Measurements from ENCODE around the gene KRTAP10-6.

- TF ChIP-seq, protein P1, sequence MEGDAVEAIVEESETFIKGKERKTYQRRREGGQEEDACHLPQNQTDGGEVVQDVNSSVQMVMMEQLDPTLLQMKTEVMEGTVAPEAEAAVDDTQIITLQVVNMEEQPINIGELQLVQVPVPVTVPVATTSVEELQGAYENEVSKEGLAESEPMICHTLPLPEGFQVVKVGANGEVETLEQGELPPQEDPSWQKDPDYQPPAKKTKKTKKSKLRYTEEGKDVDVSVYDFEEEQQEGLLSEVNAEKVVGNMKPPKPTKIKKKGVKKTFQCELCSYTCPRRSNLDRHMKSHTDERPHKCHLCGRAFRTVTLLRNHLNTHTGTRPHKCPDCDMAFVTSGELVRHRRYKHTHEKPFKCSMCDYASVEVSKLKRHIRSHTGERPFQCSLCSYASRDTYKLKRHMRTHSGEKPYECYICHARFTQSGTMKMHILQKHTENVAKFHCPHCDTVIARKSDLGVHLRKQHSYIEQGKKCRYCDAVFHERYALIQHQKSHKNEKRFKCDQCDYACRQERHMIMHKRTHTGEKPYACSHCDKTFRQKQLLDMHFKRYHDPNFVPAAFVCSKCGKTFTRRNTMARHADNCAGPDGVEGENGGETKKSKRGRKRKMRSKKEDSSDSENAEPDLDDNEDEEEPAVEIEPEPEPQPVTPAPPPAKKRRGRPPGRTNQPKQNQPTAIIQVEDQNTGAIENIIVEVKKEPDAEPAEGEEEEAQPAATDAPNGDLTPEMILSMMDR (IDR thresholded peaks at IDR 0.05 in 8 of 11, conservative IDR thresholded peaks at IDR 0.05 in 3 of 11): no peak
- no peak for TF ChIP-seq POLR2A (IDR thresholded peaks at IDR 0.05)
- no peak for TF ChIP-seq POLR2AphosphoS5 (IDR thresholded peaks at IDR 0.05)
These were observed 27.3 kb downstream of the KRTAP10-6 start for GRCh38 chr21:44564886-44565598.
